ENCODE results near the gene IFI16. TPM values are rescaled to one million over a fixed set of nuclear protein-coding genes. Genes with fewer than 3 reads are reported as not detected.

Gene IFI16
- total RNA-seq, 6 donors from 2014 or later: 43.8 to 108 (median 66.2) TPM

GRCh38 chr1:158984386-158984785, 25.3 kb upstream of the IFI16 start:
- no peak for TF ChIP-seq CTCF (IDR thresholded peaks at IDR 0.05)
- TF ChIP-seq EP300 (IDR thresholded peaks at IDR 0.05): no peak
- TF ChIP-seq POLR2AphosphoS5 (IDR thresholded peaks at IDR 0.05): no peak
- no peak for TF ChIP-seq POLR2A (IDR thresholded peaks at IDR 0.05)
- H3K27ac ChIP-seq: no peak overlapping the region
- H3K4me1 ChIP-seq: no peaks in the 10 kb centered on the region
- H3K4me3 ChIP-seq: no peak overlapping the region
- ATAC-seq (ENCODE audit: low FRiP score in 2 of 2) (no peak), DNase-seq (no peak)
- peaks cover 0 to 4% (median 0%) of the 10 kb centered on the region in 4 donors for H3K9me3 ChIP-seq
- H3K27me3 ChIP-seq: no peaks in the 10 kb centered on the region
- H3K36me3 ChIP-seq: no peaks in the 10 kb centered on the region

- no peaks in the 10 kb centered on the region for H3K36me3 ChIP-seq
- WGBS, 2 donors: 62 to 69% methylated on average over 1 of the region's 1 CpG
These were observed 20.3 kb upstream of the IFI16 start for GRCh38 chr1:158989424-158989823.

GRCh38 chr1:158992787-158993312, 16.9 kb upstream of the IFI16 start:
- Histone ChIP-seq H3K27me3 (no peaks in the 10 kb centered on the region), H3K4me1 (no peaks in the 10 kb centered on the region), H3K4me3 (no peak overlapping the region), H3K9me3 (no peaks in the 10 kb centered on the region), H3K36me3 (no peaks in the 10 kb centered on the region), H3K27ac (no peak overlapping the region)
- TF ChIP-seq POLR2AphosphoS5 (IDR thresholded peaks at IDR 0.05) (no peak), POLR2A (IDR thresholded peaks at IDR 0.05) (no peak), CTCF (IDR thresholded peaks at IDR 0.05) (no peak), EP300 (IDR thresholded peaks at IDR 0.05) (no peak)
- ATAC-seq (ENCODE audit: low FRiP score in 2 of 2): no peak
- 88 to 92% methylated on average over 3 to 4 of the region's 4 CpGs for WGBS, 2 donors
- no peak for DNase-seq

More at GRCh38 chr1:158989424-158989823, 20.3 kb upstream of the IFI16 start:
- DNase-seq (no peak), ATAC-seq (ENCODE audit: low FRiP score in 2 of 2) (no peak)
- no peaks in the 10 kb centered on the region for H3K4me1 ChIP-seq
- no peaks in the 10 kb centered on the region for H3K9me3 ChIP-seq
- no peak overlapping the region for H3K4me3 ChIP-seq
- H3K27me3 ChIP-seq: no peaks in the 10 kb centered on the region
- TF ChIP-seq EP300 (IDR thresholded peaks at IDR 0.05) (no peak), CTCF (IDR thresholded peaks at IDR 0.05) (no peak), POLR2AphosphoS5 (IDR thresholded peaks at IDR 0.05) (no peak), POLR2A (IDR thresholded peaks at IDR 0.05) (no peak)
- H3K27ac ChIP-seq: no peak overlapping the region

- WGBS, 2 donors: 62 to 67% methylated on average over 5 of the region's 5 CpGs
- no peak for TF ChIP-seq CTCF (IDR thresholded peaks at IDR 0.05)
- TF ChIP-seq POLR2AphosphoS5 (IDR thresholded peaks at IDR 0.05): no peak
- no peak for TF ChIP-seq POLR2A (IDR thresholded peaks at IDR 0.05)
- no peak for TF ChIP-seq EP300 (IDR thresholded peaks at IDR 0.05)
These were observed 12.7 kb upstream of the IFI16 start for GRCh38 chr1:158996998-158997397.

More at GRCh38 chr1:158996998-158997397, 12.7 kb upstream of the IFI16 start:
- no peak for DNase-seq
- Histone ChIP-seq H3K36me3 (no peaks in the 10 kb centered on the region), H3K4me1 (peaks cover 10 to 25% (median 15%) of the 10 kb centered on the region in 4 donors), H3K4me3 (no peak overlapping the region), H3K27ac (no peak overlapping the region), H3K9me3 (no peaks in the 10 kb centered on the region), H3K27me3 (no peaks in the 10 kb centered on the region)
- ATAC-seq (ENCODE audit: low FRiP score in 2 of 2): no peak

Measured in upper lobe of left lung (tissue), 6 donors.